Sigmoid colon (tissue), 4 donors: ENCODE results near the gene ZNF490.

Source experiments
- CTCF ChIP-seq, 4 experiments: fragments of 450-650 bp in 3 of 4; fragments of 200-600 bp in 1 of 4; IDR thresholded peaks; one replicate each; pipeline ENCODE4 v1.5.1; 2016 to 2019; ENCODE audit warnings: antibody characterized with exemption in 4 of 4, mild to moderate bottlenecking in 3 of 4, moderate library complexity in 2 of 4
- EP300 ChIP-seq, 4 donors: sonication (generic); formaldehyde crosslinking; IDR thresholded peaks; one replicate each; pipeline ENCODE4 v1.6.1; 2017; ENCODE audit warnings: antibody characterized with exemption in 4 of 4
- POLR2A ChIP-seq, 2 donors: fragments of 450-650 bp; IDR thresholded peaks; one replicate each; pipeline ENCODE4 v1.6.1; 2016; ENCODE audit warnings: antibody characterized with exemption in 2 of 2, mild to moderate bottlenecking in 2 of 2, moderate library complexity in 2 of 2
- POLR2AphosphoS5 ChIP-seq, 4 donors: sonication (generic); formaldehyde crosslinking; IDR thresholded peaks; one replicate each; pipeline ENCODE4 v1.6.1; 2017; ENCODE audit warnings: antibody characterized with exemption in 4 of 4

GRCh38 chr19:12655546-12655945, 44.9 kb upstream of the ZNF490 start:
- TF ChIP-seq CTCF (IDR thresholded peaks at IDR 0.05) = no peak
- no peak for TF ChIP-seq EP300 (IDR thresholded peaks at IDR 0.05)
- TF ChIP-seq POLR2A (IDR thresholded peaks at IDR 0.05) = no peak
- TF ChIP-seq POLR2AphosphoS5 (IDR thresholded peaks at IDR 0.05) = no peak
